Mesenchymal stem cell (in vitro differentiated cells and primary cell): Measurements from ENCODE around the gene TUBB1.
A peak's percentile ranks its signal among the peaks of the same experiment; 100 is the strongest.

Experiments used
- DNase-seq: peaks from one replicate; pipeline ENCODE4 v3.0.0-alpha.2; 2013
- H2AFZ ChIP-seq: one replicate; pipeline ENCODE4 v1.6.1; 2013; ENCODE audit warnings: low read depth, mild to moderate bottlenecking, control low read depth, inconsistent platforms, low read length, moderate library complexity
- H2AK5ac ChIP-seq: 2 replicates; pipeline ENCODE4 v1.6.1; 2013; ENCODE audit warnings: low read length, moderate library complexity, mild to moderate bottlenecking, inconsistent platforms; ENCODE audit not compliant: severe bottlenecking
- H2BK120ac ChIP-seq: one replicate; pipeline ENCODE4 v1.6.1; 2013; ENCODE audit warnings: low read depth, mild to moderate bottlenecking, inconsistent platforms, low read length, moderate library complexity
- H2BK12ac ChIP-seq, 2 experiments: one replicate each; pipeline ENCODE4 v1.6.1; 2013; ENCODE audit warnings: inconsistent platforms in 2 of 2, low read length in 2 of 2, mild to moderate bottlenecking in 2 of 2, moderate library complexity in 2 of 2, control low read depth in 1 of 2
- H2BK15ac ChIP-seq: one replicate; pipeline ENCODE4 v1.6.1; 2013; ENCODE audit warnings: mild to moderate bottlenecking, low read depth, inconsistent platforms; ENCODE audit not compliant: poor library complexity, severe bottlenecking
- H2BK5ac ChIP-seq: 2 replicates; pipeline ENCODE4 v1.6.1; 2013; ENCODE audit warnings: low read depth, mild to moderate bottlenecking, low read length, control low read depth, inconsistent platforms; ENCODE audit not compliant: poor library complexity, severe bottlenecking
- H3K14ac ChIP-seq, 2 experiments: one replicate each; pipeline ENCODE4 v1.6.1; 2013; ENCODE audit warnings: inconsistent platforms in 2 of 2, low read length in 2 of 2, control low read depth in 1 of 2, mild to moderate bottlenecking in 1 of 2, moderate library complexity in 1 of 2
- H3K18ac ChIP-seq, 2 experiments: one replicate each; pipeline ENCODE4 v1.6.1; 2013; ENCODE audit warnings: inconsistent platforms in 2 of 2, low read length in 2 of 2, control low read depth in 1 of 2, low read depth in 1 of 2, mild to moderate bottlenecking in 1 of 2
- H3K23ac ChIP-seq, 2 experiments: one replicate each; pipeline ENCODE4 v1.6.1; 2013; ENCODE audit warnings: inconsistent platforms in 2 of 2, low read length in 2 of 2, mild to moderate bottlenecking in 2 of 2, moderate library complexity in 2 of 2, control low read depth in 1 of 2
- H3K27ac ChIP-seq: 2 replicates; pipeline ENCODE4 v1.5.1; 2013; ENCODE audit warnings: mild to moderate bottlenecking, moderate library complexity, low read length, control low read depth, inconsistent platforms; ENCODE audit not compliant: poor library complexity, severe bottlenecking
- H3K27me3 ChIP-seq, 2 experiments: 2 replicates each; pipeline versions ENCODE4 v1.6.1 to v1.7.0; 2013; ENCODE audit warnings: low read length in 2 of 2, mild to moderate bottlenecking in 2 of 2, moderate library complexity in 2 of 2, control low read depth in 1 of 2, inconsistent platforms in 1 of 2; ENCODE audit not compliant: control insufficient read depth in 1 of 2, insufficient read depth in 1 of 2
- H3K36me3 ChIP-seq, 2 experiments: 2 replicates each; pipeline versions ENCODE4 v1.6.1 to v1.7.0; 2013; ENCODE audit warnings: low read length in 2 of 2, control low read depth in 1 of 2, inconsistent platforms in 1 of 2, low read depth in 1 of 2, mild to moderate bottlenecking in 1 of 2; ENCODE audit not compliant: insufficient read depth in 2 of 2, control insufficient read depth in 1 of 2
- H3K4ac ChIP-seq, 2 experiments: one replicate each; pipeline ENCODE4 v1.6.1; 2013; ENCODE audit warnings: inconsistent platforms in 2 of 2, low read length in 2 of 2, mild to moderate bottlenecking in 2 of 2, moderate library complexity in 2 of 2, control low read depth in 1 of 2, low read depth in 1 of 2
- H3K4me1 ChIP-seq: 2 replicates; pipeline ENCODE4 v1.6.1; 2013; ENCODE audit warnings: low read depth, low read length, control low read depth; ENCODE audit not compliant: control insufficient read depth, insufficient read depth
- H3K4me2 ChIP-seq: 2 replicates; pipeline ENCODE4 v1.6.1; 2013; ENCODE audit warnings: low read length, mild to moderate bottlenecking, inconsistent platforms; ENCODE audit not compliant: poor library complexity, severe bottlenecking
- H3K4me3 ChIP-seq, 2 experiments: 2 replicates each; pipeline versions ENCODE4 v1.5.1 to v1.7.0; 2013; ENCODE audit warnings: low read length in 2 of 2, mild to moderate bottlenecking in 2 of 2, control low read depth in 1 of 2, low read depth in 1 of 2; ENCODE audit not compliant: insufficient read depth in 1 of 2
- H3K79me1 ChIP-seq: replicated peaks from 2 replicates; pipeline ENCODE4 v1.6.1; 2013; ENCODE audit warnings: mild to moderate bottlenecking, control low read depth, low read length, inconsistent platforms; ENCODE audit not compliant: poor library complexity, severe bottlenecking
- H3K9ac ChIP-seq: 2 replicates; pipeline ENCODE4 v1.7.0; 2013; ENCODE audit warnings: mild to moderate bottlenecking, low read length, moderate library complexity
- H3K9me3 ChIP-seq: 2 replicates; pipeline ENCODE4 v1.7.0; 2013; ENCODE audit warnings: mild to moderate bottlenecking, low read length; ENCODE audit not compliant: control insufficient read depth
- H4K8ac ChIP-seq: one replicate; pipeline ENCODE4 v1.6.1; 2013; ENCODE audit warnings: inconsistent platforms, mild to moderate bottlenecking, low read length, moderate library complexity
- H4K91ac ChIP-seq: one replicate; pipeline ENCODE4 v1.6.1; 2013; ENCODE audit warnings: mild to moderate bottlenecking, low read length, inconsistent platforms
- WGBS: methylation state at CpG from one replicate; pipeline ENCODE4 v1.1.7; 2013; ENCODE audit warnings: mixed read lengths; 5-methylcytosine and 5-hydroxymethylcytosine counted together

TUBB1 gene

DNA sequence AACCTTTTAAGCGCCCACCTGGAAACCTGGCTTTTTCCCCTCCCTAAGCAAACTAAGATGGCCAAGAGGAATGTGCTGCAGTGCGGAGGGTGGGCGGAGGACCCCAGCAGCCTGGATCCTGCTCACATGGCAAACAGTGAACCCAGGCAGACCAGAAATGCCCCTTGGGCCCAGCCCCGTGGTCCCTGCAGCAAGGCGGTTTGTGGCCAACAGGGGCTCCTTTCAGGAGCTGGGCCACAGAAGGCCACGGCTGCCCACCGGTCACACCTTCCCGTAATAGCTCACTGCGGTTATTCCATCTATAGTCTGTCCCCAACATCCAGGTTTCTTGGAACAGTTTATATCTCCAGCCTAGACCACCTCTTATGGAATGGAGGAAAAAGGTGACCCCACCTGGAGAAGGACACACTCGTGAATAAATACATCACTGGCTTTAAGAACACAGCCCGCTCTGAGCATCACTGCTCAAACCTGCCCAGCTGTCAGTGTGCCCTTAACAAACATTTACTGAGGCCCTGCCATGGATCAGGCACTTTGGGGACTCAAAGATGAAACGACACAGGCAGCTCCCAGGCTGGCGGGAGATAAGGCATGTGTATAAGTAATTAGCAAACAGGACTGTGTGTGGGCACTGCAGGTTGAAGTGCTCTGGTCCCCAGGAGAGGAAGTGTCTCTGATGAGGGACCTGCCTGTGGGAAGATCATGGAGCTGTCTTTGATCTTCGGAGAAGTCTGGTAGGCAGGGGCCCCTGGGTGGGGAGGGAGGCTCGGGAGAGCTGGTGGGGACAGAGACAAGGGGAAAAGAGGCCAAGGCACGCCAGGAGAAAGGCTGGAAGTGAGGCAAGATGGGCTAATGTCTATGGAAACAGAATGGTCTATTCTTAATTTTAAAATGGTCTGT is 3.2 kb upstream of the TUBB1 start:
- H3K4me1 ChIP-seq, result peaks cover 8% of the 10 kb centered on the region
- H3K4me3 ChIP-seq, result no peak overlapping the region
- no peak overlapping the region for H2BK15ac ChIP-seq
- no peak overlapping the region for H3K4me2 ChIP-seq
- peak overlapping the region; percentile 66 for H2AK5ac ChIP-seq
- H3K9me3 ChIP-seq, result no peaks in the 10 kb centered on the region
- peaks cover 9% of the 10 kb centered on the region for H3K79me1 ChIP-seq
- no peak overlapping the region for H3K23ac ChIP-seq
- H3K27me3 ChIP-seq, result no peaks in the 10 kb centered on the region
- H3K36me3 ChIP-seq, result peaks cover 0 to 18% of the 10 kb centered on the region in 2 experiments
- no peak overlapping the region for H2BK120ac ChIP-seq
- no peak overlapping the region for H2AFZ ChIP-seq
- H3K27ac ChIP-seq, result no peak overlapping the region
- DNase-seq, result no peak
- no peak overlapping the region for H2BK12ac ChIP-seq
- no peak overlapping the region for H4K8ac ChIP-seq
- no peak overlapping the region for H3K9ac ChIP-seq
- WGBS, result 81% methylated on average over 16 of the region's 16 CpGs
- no peak overlapping the region for H3K18ac ChIP-seq
- no peak overlapping the region for H2BK5ac ChIP-seq
- no peak overlapping the region for H3K4ac ChIP-seq
- H4K91ac ChIP-seq, result no peak overlapping the region
- no peak overlapping the region for H3K14ac ChIP-seq

- Histone ChIP-seq H2AFZ (no peak overlapping the region), H3K18ac (no peak overlapping the region), H2BK120ac (no peak overlapping the region), H3K36me3 (peaks cover 0 to 18% of the 10 kb centered on the region in 2 experiments), H2BK12ac (no peak overlapping the region), H3K27ac (no peak overlapping the region), H3K23ac (no peak overlapping the region), H3K4me3 (no peak overlapping the region), H3K4ac (no peak overlapping the region), H2BK5ac (no peak overlapping the region), H3K14ac (no peak overlapping the region), H2AK5ac (no peak overlapping the region), H3K9me3 (no peaks in the 10 kb centered on the region), H3K4me1 (peaks cover 3% of the 10 kb centered on the region), H3K79me1 (peaks cover 9% of the 10 kb centered on the region), H4K91ac (no peak overlapping the region), H3K4me2 (no peak overlapping the region), H4K8ac (no peak overlapping the region), H3K27me3 (no peaks in the 10 kb centered on the region), H2BK15ac (no peak overlapping the region), H3K9ac (no peak overlapping the region)
- DNase-seq, result no peak
- WGBS, result 89% methylated on average over 4 of the region's 4 CpGs
Measured at GRCh38 chr20:59016795-59017492, 2.3 kb upstream of the TUBB1 start.

- Histone ChIP-seq H3K27me3 (no peaks in the 10 kb centered on the region), H3K23ac (no peak overlapping the region), H3K4me1 (peaks cover 3% of the 10 kb centered on the region), H3K4me3 (no peak overlapping the region), H3K4ac (no peak overlapping the region), H2BK15ac (no peak overlapping the region), H2BK5ac (no peak overlapping the region), H3K14ac (no peak overlapping the region), H4K91ac (no peak overlapping the region), H2AFZ (no peak overlapping the region), H2BK120ac (no peak overlapping the region), H4K8ac (no peak overlapping the region), H3K27ac (no peak overlapping the region), H2BK12ac (no peak overlapping the region), H3K9ac (no peak overlapping the region), H3K18ac (no peak overlapping the region), H3K9me3 (no peaks in the 10 kb centered on the region), H3K4me2 (no peak overlapping the region), H2AK5ac (no peak overlapping the region), H3K36me3 (peaks cover 5 to 20% of the 10 kb centered on the region in 2 experiments), H3K79me1 (peaks cover 11% of the 10 kb centered on the region)
- no peak for DNase-seq
- 91% methylated on average over 15 of the region's 16 CpGs for WGBS
Measured at GRCh38 chr20:59017493-59018231, 1.6 kb upstream of the TUBB1 start.

DNA sequence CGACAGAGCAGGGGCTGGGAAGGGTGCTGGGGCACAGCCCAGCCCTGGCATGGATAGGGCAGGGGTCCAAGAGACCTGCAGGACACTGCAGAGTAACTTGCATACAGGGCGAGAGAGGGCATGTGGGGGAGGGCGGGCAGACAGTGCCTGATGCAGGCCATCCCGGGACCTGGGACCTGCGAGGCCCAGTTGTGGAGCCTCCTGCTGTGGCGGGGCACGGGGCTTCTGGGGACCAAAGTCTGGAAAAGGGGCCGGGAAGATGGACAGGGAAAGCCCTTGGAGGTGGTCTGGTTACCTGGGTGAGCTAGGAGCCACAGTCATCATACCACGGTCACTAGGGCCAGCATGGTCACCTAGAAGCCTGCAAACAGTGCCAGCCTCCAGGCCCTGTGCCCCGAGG is 412 bp upstream of the TUBB1 start:
- H3K4me3 ChIP-seq, result no peak overlapping the region
- no peak overlapping the region for H2BK15ac ChIP-seq
- H3K79me1 ChIP-seq, result peaks cover 15% of the 10 kb centered on the region
- no peak overlapping the region for H2AFZ ChIP-seq
- H2BK12ac ChIP-seq, result no peak overlapping the region
- no peak overlapping the region for H2AK5ac ChIP-seq
- H2BK120ac ChIP-seq, result no peak overlapping the region
- 96% methylated on average over 10 of the region's 10 CpGs for WGBS
- no peak overlapping the region for H3K23ac ChIP-seq
- no peak overlapping the region for H4K8ac ChIP-seq
- no peak overlapping the region for H3K4me2 ChIP-seq
- no peak overlapping the region for H2BK5ac ChIP-seq
- no peaks in the 10 kb centered on the region for H3K9me3 ChIP-seq
- no peak overlapping the region for H3K4ac ChIP-seq
- peaks cover 17 to 26% of the 10 kb centered on the region in 2 experiments for H3K36me3 ChIP-seq
- H3K14ac ChIP-seq, result no peak overlapping the region
- H3K18ac ChIP-seq, result no peak overlapping the region
- no peaks in the 10 kb centered on the region for H3K27me3 ChIP-seq
- H4K91ac ChIP-seq, result no peak overlapping the region
- H3K27ac ChIP-seq, result no peak overlapping the region
- H3K4me1 ChIP-seq, result peaks cover 3% of the 10 kb centered on the region
- H3K9ac ChIP-seq, result no peak overlapping the region
- DNase-seq, result no peak
